NB4 (cell line): ENCODE results near the gene CYP2A6.

Experiments used
- DNase-seq: peaks from one replicate; pipeline ENCODE4 v3.0.0; 2010; ENCODE audit warnings: low read depth
- H3K4me3 ChIP-seq: one replicate; pipeline ENCODE4 v1.5.1; 2011; ENCODE audit warnings: mild to moderate bottlenecking, low read depth, low read length, moderate library complexity
- MYC ChIP-seq: IDR thresholded peaks from 2 replicates; pipeline ENCODE4 v1.6.1; 2011; ENCODE audit warnings: low read depth, low read length
- POLR2A ChIP-seq: IDR thresholded peaks from 2 replicates; pipeline ENCODE4 v1.6.1; 2011; ENCODE audit warnings: mild to moderate bottlenecking; ENCODE audit not compliant: insufficient read length; ENCODE audit errors: extremely low read depth
- TF ChIP-seq, protein P1 (sequence below): IDR thresholded peaks from 2 replicates; pipeline ENCODE4 v1.6.1; 2011; ENCODE audit warnings: low read depth, low read length
- TF ChIP-seq, protein P2 (sequence below): IDR thresholded peaks from one replicate; pipeline ENCODE4 v1.5.1; 2012; ENCODE audit warnings: low read depth, low read length

CYP2A6 gene

DNA sequence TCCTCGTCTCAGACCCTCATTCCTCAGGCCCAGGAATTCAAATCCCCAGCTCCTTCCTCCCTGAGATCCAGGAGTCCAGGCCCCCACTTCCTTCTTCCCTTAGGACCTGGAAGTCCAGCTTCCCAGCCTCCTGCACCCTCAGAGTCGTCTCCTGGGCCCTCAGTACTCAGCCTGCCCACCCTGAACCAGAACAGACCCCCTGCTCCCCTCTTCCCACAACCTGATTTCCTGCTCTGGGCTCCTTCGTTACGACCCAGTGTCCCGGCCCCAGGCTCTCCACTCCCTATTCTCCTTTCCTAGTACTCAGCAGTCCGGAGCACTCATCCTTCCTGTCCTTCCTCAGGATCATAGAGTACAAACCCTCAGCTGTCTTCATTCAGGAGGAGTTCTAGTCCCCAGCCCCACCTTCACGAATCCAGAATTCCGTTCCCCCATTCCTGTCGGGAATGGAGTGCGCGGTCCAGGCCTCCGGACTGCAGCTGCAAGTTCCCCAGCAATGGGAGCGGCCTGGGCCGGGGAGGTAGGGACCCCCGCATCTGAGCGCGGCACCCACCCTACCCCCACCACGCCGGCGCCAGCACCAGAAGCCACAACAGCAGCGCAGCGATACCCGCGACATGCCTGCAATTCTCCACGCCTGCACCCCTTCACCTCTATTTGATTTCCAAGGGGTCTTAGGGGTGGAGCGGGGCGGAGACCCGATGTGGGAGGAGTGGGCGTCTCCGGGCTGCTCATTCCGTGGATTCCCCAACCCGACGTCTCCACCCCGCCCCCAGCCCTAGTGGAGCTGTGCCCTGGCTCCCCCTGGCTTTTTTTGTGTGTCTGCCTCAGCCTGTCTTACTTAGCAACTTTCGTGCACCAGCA lies 38.5 kb downstream of the CYP2A6 start:
- TF ChIP-seq MYC (no peak), POLR2A (no peak)
- TF ChIP-seq, protein P1, sequence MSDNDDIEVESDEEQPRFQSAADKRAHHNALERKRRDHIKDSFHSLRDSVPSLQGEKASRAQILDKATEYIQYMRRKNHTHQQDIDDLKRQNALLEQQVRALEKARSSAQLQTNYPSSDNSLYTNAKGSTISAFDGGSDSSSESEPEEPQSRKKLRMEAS = no peak
- TF ChIP-seq, protein P2, sequence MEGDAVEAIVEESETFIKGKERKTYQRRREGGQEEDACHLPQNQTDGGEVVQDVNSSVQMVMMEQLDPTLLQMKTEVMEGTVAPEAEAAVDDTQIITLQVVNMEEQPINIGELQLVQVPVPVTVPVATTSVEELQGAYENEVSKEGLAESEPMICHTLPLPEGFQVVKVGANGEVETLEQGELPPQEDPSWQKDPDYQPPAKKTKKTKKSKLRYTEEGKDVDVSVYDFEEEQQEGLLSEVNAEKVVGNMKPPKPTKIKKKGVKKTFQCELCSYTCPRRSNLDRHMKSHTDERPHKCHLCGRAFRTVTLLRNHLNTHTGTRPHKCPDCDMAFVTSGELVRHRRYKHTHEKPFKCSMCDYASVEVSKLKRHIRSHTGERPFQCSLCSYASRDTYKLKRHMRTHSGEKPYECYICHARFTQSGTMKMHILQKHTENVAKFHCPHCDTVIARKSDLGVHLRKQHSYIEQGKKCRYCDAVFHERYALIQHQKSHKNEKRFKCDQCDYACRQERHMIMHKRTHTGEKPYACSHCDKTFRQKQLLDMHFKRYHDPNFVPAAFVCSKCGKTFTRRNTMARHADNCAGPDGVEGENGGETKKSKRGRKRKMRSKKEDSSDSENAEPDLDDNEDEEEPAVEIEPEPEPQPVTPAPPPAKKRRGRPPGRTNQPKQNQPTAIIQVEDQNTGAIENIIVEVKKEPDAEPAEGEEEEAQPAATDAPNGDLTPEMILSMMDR = no peak
- no peak overlapping the region for H3K4me3 ChIP-seq

DNA sequence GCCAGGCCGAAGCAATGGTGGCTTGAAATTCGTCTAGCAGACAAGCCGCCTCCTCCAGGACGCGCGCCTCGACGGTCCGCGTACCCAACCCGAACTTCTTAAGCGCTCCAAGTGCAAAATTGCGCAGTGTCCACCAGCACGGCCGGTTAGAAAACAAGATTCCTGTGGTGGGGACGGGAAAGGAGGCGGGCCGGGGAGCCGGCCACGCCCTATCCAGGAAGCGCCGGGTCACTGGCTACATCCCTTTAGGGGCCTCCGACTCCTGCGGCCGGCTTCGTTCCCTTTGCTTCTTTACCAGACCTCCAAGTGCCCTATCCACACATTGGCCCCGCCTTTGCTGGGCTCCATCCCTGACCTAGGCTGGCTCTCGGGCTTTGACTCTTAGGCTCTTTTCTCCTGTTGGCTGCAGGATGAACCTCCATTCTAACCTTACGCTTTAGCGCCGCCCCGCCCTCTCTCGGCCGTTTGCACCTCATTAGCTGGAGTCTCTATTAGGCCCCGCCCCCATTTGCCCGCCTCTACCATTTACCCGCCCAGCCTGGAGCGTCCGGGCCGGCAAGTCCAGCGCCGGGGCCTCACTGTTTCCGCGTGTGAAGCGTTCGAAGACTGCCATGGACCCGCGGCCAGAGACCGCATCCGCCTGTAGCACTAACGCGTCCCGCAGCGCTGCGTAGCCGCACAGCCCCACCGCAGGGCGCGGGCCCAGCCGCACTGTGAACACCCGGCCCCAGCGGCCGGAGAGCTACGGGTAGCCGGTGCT lies 39.4 kb downstream of the CYP2A6 start:
- peak overlapping the region; percentile 25 for H3K4me3 ChIP-seq
- peak; percentile 70 for DNase-seq

More for the DNA sequence above, 38.5 kb downstream of the CYP2A6 start:
- no peak for DNase-seq

DNA sequence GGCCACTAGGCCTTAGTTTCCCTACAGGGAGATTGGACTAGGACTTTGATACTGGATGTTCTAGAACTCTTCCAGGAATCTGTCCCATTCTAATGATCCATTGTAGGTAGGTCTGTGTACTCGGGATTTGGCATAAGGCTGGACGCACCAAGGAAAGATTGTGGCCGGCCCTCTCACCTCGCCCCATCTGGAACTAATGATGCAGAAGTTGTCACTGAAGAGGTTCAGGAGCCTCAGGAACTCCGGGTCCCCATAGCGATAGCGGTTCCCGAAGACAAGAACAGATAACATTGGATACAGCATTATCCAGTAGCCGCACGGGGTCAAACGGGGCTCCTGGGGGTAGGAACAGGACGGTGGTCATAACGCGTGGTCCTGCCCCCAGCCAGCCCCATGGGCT lies 40.1 kb downstream of the CYP2A6 start:
- no peak for TF ChIP-seq MYC
- TF ChIP-seq, protein P2 = no peak
- no peak for TF ChIP-seq POLR2A
- TF ChIP-seq, protein P1 = no peak
- no peak overlapping the region for H3K4me3 ChIP-seq

DNA sequence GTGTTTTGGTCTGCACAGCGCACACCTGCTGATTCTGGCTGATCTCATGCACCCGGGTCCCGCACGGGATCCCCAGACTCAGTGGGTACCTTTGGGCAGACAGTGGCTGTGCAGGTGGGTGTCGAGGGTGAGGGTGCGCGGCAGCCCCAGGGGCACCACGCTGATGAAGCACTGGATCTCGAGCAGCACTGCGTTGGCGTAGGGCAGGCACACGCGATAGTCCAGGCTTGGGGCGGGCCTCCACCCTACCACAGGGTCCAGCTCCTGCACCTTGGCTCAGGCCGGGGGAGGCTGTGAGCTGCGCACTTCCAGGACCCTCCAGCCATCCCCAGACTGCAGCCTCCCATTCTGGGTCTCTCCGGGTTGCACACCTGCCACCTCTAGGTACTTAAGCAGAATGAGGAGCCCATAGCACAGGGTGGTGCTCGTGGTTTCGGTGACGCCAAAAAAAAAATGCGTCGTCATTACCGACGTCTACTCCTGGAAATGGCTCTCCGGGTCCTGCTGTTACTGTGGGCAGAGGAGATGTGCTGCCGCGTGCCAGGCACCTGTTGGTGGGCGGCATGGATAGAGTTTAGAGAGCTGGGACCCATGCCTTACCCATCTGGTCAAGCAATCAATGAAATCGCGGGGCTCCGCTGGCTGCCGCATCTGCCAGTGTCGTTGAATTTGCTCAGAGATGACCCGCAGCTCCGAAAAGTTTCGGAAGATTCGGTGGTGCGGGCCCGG lies 40.7 kb downstream of the CYP2A6 start:
- H3K4me3 ChIP-seq = no peak overlapping the region
- TF ChIP-seq, protein P1 = no peak
- TF ChIP-seq POLR2A (no peak), MYC (no peak)
- TF ChIP-seq, protein P2 = no peak
- no peak for DNase-seq

More for the DNA sequence above, 40.1 kb downstream of the CYP2A6 start:
- no peak for DNase-seq

- H3K4me3 ChIP-seq = no peak overlapping the region
- DNase-seq = no peak
- TF ChIP-seq, protein P1 = no peak
- TF ChIP-seq MYC = no peak
Measured at GRCh38 chr19:40808497-40808896, 41.8 kb downstream of the CYP2A6 start.

- DNase-seq = no peak
- no peak overlapping the region for H3K4me3 ChIP-seq
- TF ChIP-seq, protein P2 = no peak
- TF ChIP-seq MYC = no peak
- TF ChIP-seq POLR2A = no peak
- TF ChIP-seq, protein P1 = no peak
Measured at GRCh38 chr19:40808021-40808325, 42.3 kb downstream of the CYP2A6 start.
